HepG2 (cell line): ENCODE data around the gene SLC9A8. TPM values are rescaled to one million over a fixed set of nuclear protein-coding genes. Genes with fewer than 3 reads are reported as not detected.

Experiments used
- ATAC-seq: fragments of 200-7000 bp; cut with Tn5 transposase; 3 replicates; pipeline ENCODE4 v1.9.1; 2020; ENCODE audit warnings: mild to moderate bottlenecking, moderate library complexity
- BruUV-seq: library from RNA; stranded (reverse); fragments of 400-500 nt; replicated peaks from 2 replicates; lab custom pipeline; 2021; lab: Mats Ljungman, UMichigan
- CTCF ChIA-PET: fragments of 300-600 bp; formaldehyde crosslinking; extraction: SDS; loops from one replicate; lab custom pipeline; 2021; ENCODE audit warnings: low total read pairs, inconsistent platforms, low intra/inter-chr PET ratio; lab: Yijun Ruan, JAX
- POLR2A ChIA-PET: fragments of 350-600 bp; sonication (Branson Sonifier 250); formaldehyde crosslinking; loops from one replicate; lab custom pipeline; 2020; ENCODE audit warnings: antibody characterized with exemption, inconsistent platforms; lab: Yijun Ruan, JAX
- DNase-seq: peaks from one replicate; pipeline ENCODE4 v3.0.0-alpha.2; 2015; ENCODE audit warnings: low spot score
- FAIRE-seq: peaks from 3 replicates; lab custom pipeline; 2011; peaks lifted over from hg19 to GRCh38; lab: Jason Lieb, UNC
- H2AFZ ChIP-seq: one replicate; pipeline ENCODE4 v1.6.1; 2011; ENCODE audit warnings: low read length, inconsistent platforms
- H3K27ac ChIP-seq: fragments of 300-600 bp; 3 replicates; pipeline ENCODE4 v1.8.0; 2011; ENCODE audit warnings: mixed run types, mild to moderate bottlenecking, mixed read lengths, low read length, inconsistent platforms; ENCODE audit not compliant: insufficient read depth; ENCODE audit errors: extremely low read length
- H3K27me3 ChIP-seq, 2 experiments: fragments of 200-600 bp in 1 of 2; 2 replicates in 1 of 2; 3 replicates in 1 of 2; pipeline versions ENCODE4 v1.6.0 to v1.8.0; 2011; ENCODE audit warnings: low read length in 2 of 2, mild to moderate bottlenecking in 2 of 2, moderate library complexity in 2 of 2, inconsistent platforms in 1 of 2; ENCODE audit not compliant: insufficient read depth in 2 of 2, control insufficient read depth in 1 of 2
- H3K36me3 ChIP-seq, 2 experiments: fragments of 200-600 bp in 1 of 2; replicated peaks in 1 of 2; 2 replicates in 1 of 2; 3 replicates in 1 of 2; pipeline versions ENCODE4 v1.5.1 to v1.8.0; 2011; ENCODE audit warnings: low read length in 2 of 2, inconsistent platforms in 1 of 2; ENCODE audit not compliant: insufficient read depth in 2 of 2, control insufficient read depth in 1 of 2
- H3K4me1 ChIP-seq: 2 replicates; pipeline ENCODE4 v1.5.1; 2012; ENCODE audit warnings: low read length, inconsistent platforms; ENCODE audit not compliant: insufficient read depth
- H3K4me2 ChIP-seq: 2 replicates; pipeline ENCODE4 v1.6.0; 2011; ENCODE audit warnings: low read depth, low read length, inconsistent platforms
- H3K4me3 ChIP-seq, 3 experiments: fragments of 200-600 bp in 1 of 3; sonication (generic), shearing (Covaris generic) in 1 of 3; replicated peaks in 1 of 3; 2 replicates each; pipeline ENCODE4 v1.5.1; 2011 to 2016; ENCODE audit warnings: low read length in 3 of 3, inconsistent platforms in 2 of 3, low read depth in 2 of 3, mild to moderate bottlenecking in 2 of 3, control low read depth in 1 of 3, mixed read lengths in 1 of 3; ENCODE audit not compliant: insufficient read depth in 1 of 3
- H3K79me2 ChIP-seq: one replicate; pipeline ENCODE4 v1.6.1; 2011; ENCODE audit warnings: low read length, inconsistent platforms; ENCODE audit not compliant: insufficient read depth
- H3K9ac ChIP-seq: 2 replicates; pipeline ENCODE4 v1.6.0; 2011; ENCODE audit warnings: mild to moderate bottlenecking, low read depth, low read length, inconsistent platforms; ENCODE audit not compliant: insufficient read depth
- H3K9me3 ChIP-seq: 2 replicates; pipeline ENCODE4 v1.5.1; 2012; ENCODE audit warnings: mild to moderate bottlenecking, low read length
- H4K20me1 ChIP-seq: 2 replicates; pipeline ENCODE4 v1.6.0; 2011; ENCODE audit warnings: inconsistent platforms, mild to moderate bottlenecking, low read length, moderate library complexity; ENCODE audit not compliant: insufficient read depth
- CBX5 ChIP-seq: sonication (generic); formaldehyde crosslinking; IDR thresholded peaks from 2 replicates; pipeline ENCODE4 v1.4.0; 2020; ENCODE audit warnings: missing genetic modification reagents, borderline replicate concordance
- DBP ChIP-seq: sonication (generic); formaldehyde crosslinking; IDR thresholded peaks from 2 replicates; pipeline ENCODE4 v1.4.0; 2020; ENCODE audit warnings: missing genetic modification reagents; ENCODE audit errors: not compliant biosample characterization
- HDAC6 ChIP-seq: fragments of 200-600 bp; sonication (generic); IDR thresholded peaks from 2 replicates; pipeline ENCODE4 v1.7.0; 2017; ENCODE audit warnings: mild to moderate bottlenecking, antibody characterized with exemption, low read length, low read depth
- ZBTB40 ChIP-seq, 2 experiments: fragments of 450-650 bp in 1 of 2; sonication (generic) in 1 of 2; formaldehyde crosslinking in 1 of 2; IDR thresholded peaks; 2 replicates each; pipeline versions ENCODE4 v1.6.1 to v1.8.0; 2016 to 2022; ENCODE audit warnings: antibody characterized with exemption in 1 of 2, mild to moderate bottlenecking in 1 of 2, missing genetic modification reagents in 1 of 2
- ZNF260 ChIP-seq: sonication (generic); formaldehyde crosslinking; IDR thresholded peaks from 2 replicates; pipeline ENCODE4 v1.4.0; 2020; ENCODE audit warnings: missing genetic modification reagents, low read depth, mild to moderate bottlenecking, borderline replicate concordance
- WGBS: methylation state at CpG from one replicate; pipeline ENCODE4 v1.1.6; 2017; ENCODE audit warnings: low lambda C conversion rate; 5-methylcytosine and 5-hydroxymethylcytosine counted together
- in situ Hi-C: cut with HindIII; loops from 2 replicates; pipeline ENCODE4 v1.10.0; 2017; ENCODE audit warnings: low pct_unique_long_range_greater_than_20kb; ENCODE audit not compliant: extremely low pct_ligation_motif_present
- intact Hi-C: fragments of 100-400 bp; cut with micrococcal nuclease; formaldehyde crosslinking; loops from one replicate; pipeline ENCODE4 v1.10.0; 2022; ENCODE audit not compliant: unreplicated experiment
- polyA plus RNA-seq, 8 experiments: library from polyadenylated mRNA; depleted of rRNA in 3 of 8; stranded (reverse) in 7 of 8; unstranded in 1 of 8; fragments of >200 nt; fragmentation: Illumina TruSeq in 4 of 8; extraction: Trizol in 4 of 8; gene quantifications; 2 replicates each; pipeline versions ENCODE4 v1.2.1 to v1.2.3, GENCODE V29; 2011 to 2016; ENCODE audit warnings: low read depth in 4 of 8, missing spikeins in 1 of 8, mixed read lengths in 1 of 8; ENCODE audit not compliant: insufficient read depth in 1 of 8
- total RNA-seq, 5 experiments: library from RNA; depleted of rRNA; stranded (reverse); fragments of >200 nt; fragmentation: Illumina TruSeq; extraction: Trizol; gene quantifications; 2 replicates each; pipeline ENCODE4 v1.2.3, GENCODE V29; 2016; ENCODE audit warnings: low read depth in 1 of 5

Gene SLC9A8
- total and polyA plus RNA-seq, 2 of the 13 experiments (the other 11 are each of a cell fraction or from before 2014, with no cell fraction given): 4.1 to 7.4 TPM

GRCh38 chr20:49868538-49868937, 55.9 kb downstream of the SLC9A8 start:
- CTCF ChIA-PET: no interaction called here
- Histone ChIP-seq H3K27ac (no peak overlapping the region), H4K20me1 (no peaks in the 10 kb centered on the region), H2AFZ (no peak overlapping the region), H3K4me1 (no peaks in the 10 kb centered on the region), H3K9ac (no peak overlapping the region), H3K27me3 (no peaks in the 10 kb centered on the region), H3K4me3 (no peak overlapping the region), H3K79me2 (no peaks in the 10 kb centered on the region), H3K9me3 (no peaks in the 10 kb centered on the region), H3K36me3 (peaks cover 4 to 28% of the 10 kb centered on the region in 2 experiments; a peak in 4 of 5 replicates), H3K4me2 (no peak overlapping the region)
- BruUV-seq: no TSS peak
- intact Hi-C loops (no loop called here), in situ Hi-C loops (no loop called here)
- POLR2A ChIA-PET: no interaction called here
- TF ChIP-seq ZNF260 (CRISPR knock-in tag): no peak
- no peak for TF ChIP-seq DBP (CRISPR knock-in tag)
- no peak for TF ChIP-seq ZBTB40 (IDR thresholded peaks at IDR 0.05)
- no peak for TF ChIP-seq ZBTB40 (CRISPR knock-in tag; IDR thresholded peaks at IDR 0.05)
- TF ChIP-seq HDAC6: no peak
- no peak for TF ChIP-seq CBX5 (CRISPR knock-in tag)
- FAIRE-seq (no peak), ATAC-seq (no peak), DNase-seq (no peak)
- 96% methylated on average over 3 of the region's 3 CpGs for WGBS
